COR-L47 (cell line): ENCODE data around the gene ATM.
A peak's percentile ranks its signal among the peaks of the same experiment; 100 is the strongest.
"Not testable (repeated sequence)": the region's sequence is repeated elsewhere in the genome, so short reads cannot be mapped to it uniquely, and the experiment has no call there.

Experiments used
- DNase-seq: peaks from one replicate; lab custom pipeline; 2025; lab: John Stamatoyannopoulos, UW

ATM gene

GRCh38 chr11:108278546-108278945 is 55.7 kb downstream of the ATM start:
- DNase-seq = no peak

- DNase-seq = no peak
These were observed 56.1 kb downstream of the ATM start for GRCh38 chr11:108278954-108279353.

GRCh38 chr11:108286370-108286769 is 63.5 kb downstream of the ATM start:
- DNase-seq = no peak

GRCh38 chr11:108286956-108287355 is 64.1 kb downstream of the ATM start:
- DNase-seq = no peak

GRCh38 chr11:108289066-108289465 is 66.2 kb downstream of the ATM start:
- DNase-seq = not testable (repeated sequence)

- DNase-seq = no peak
These were observed 66.8 kb downstream of the ATM start for GRCh38 chr11:108289699-108290098.

GRCh38 chr11:108293229-108293628 is 70.4 kb downstream of the ATM start:
- no peak for DNase-seq

- no peak for DNase-seq
These were observed 79.4 kb downstream of the ATM start for GRCh38 chr11:108302121-108302785.

GRCh38 chr11:108307751-108308150 is 84.9 kb downstream of the ATM start:
- no peak for DNase-seq

GRCh38 chr11:108313444-108313843 is 90.6 kb downstream of the ATM start:
- no peak for DNase-seq

- DNase-seq = no peak
These were observed 93.2 kb downstream of the ATM start for GRCh38 chr11:108316061-108316460.

GRCh38 chr11:108319541-108320145 is 96.8 kb downstream of the ATM start:
- DNase-seq = no peak

GRCh38 chr11:108322666-108323065 is 99.8 kb downstream of the ATM start:
- DNase-seq = no peak

GRCh38 chr11:108324587-108324986 is 101.7 kb downstream of the ATM start:
- DNase-seq = peak; percentile 75

GRCh38 chr11:108333403-108333899 is 110.6 kb downstream of the ATM start:
- DNase-seq = no peak

- no peak for DNase-seq
These were observed 115.9 kb downstream of the ATM start for GRCh38 chr11:108338750-108339149.

- no peak for DNase-seq
These were observed 118.1 kb downstream of the ATM start for GRCh38 chr11:108340973-108341372.

GRCh38 chr11:108341654-108342053 is 118.8 kb downstream of the ATM start:
- DNase-seq = no peak

GRCh38 chr11:108343714-108344113 is 120.8 kb downstream of the ATM start:
- no peak for DNase-seq

GRCh38 chr11:108345767-108346166 is 122.9 kb downstream of the ATM start:
- DNase-seq = no peak

GRCh38 chr11:108346451-108346850 is 123.6 kb downstream of the ATM start:
- no peak for DNase-seq

GRCh38 chr11:108351468-108351867 is 128.6 kb downstream of the ATM start:
- DNase-seq = no peak

GRCh38 chr11:108364159-108364558 is 141.3 kb downstream of the ATM start:
- no peak for DNase-seq

- no peak for DNase-seq
These were observed 145.3 kb downstream of the ATM start for GRCh38 chr11:108368134-108368533.
